ENCODE measurements around the gene SPSB4.

Gene SPSB4

GRCh38 chr3:141091426-141091825 is 40.3 kb downstream of the SPSB4 start:
- no peaks in the 10 kb centered on the region for H3K9me3 Mint-ChIP-seq
- no peak overlapping the region for H3K4me3 Mint-ChIP-seq
- H3K36me3 Mint-ChIP-seq (ENCODE audit: low read depth): no peaks in the 10 kb centered on the region
- no peak for DNase-seq
- H3K4me1 Mint-ChIP-seq (ENCODE audit: low read depth): no peaks in the 10 kb centered on the region
- no peaks in the 10 kb centered on the region for H3K27me3 Mint-ChIP-seq
- H3K27ac Mint-ChIP-seq: no peak overlapping the region

DNA sequence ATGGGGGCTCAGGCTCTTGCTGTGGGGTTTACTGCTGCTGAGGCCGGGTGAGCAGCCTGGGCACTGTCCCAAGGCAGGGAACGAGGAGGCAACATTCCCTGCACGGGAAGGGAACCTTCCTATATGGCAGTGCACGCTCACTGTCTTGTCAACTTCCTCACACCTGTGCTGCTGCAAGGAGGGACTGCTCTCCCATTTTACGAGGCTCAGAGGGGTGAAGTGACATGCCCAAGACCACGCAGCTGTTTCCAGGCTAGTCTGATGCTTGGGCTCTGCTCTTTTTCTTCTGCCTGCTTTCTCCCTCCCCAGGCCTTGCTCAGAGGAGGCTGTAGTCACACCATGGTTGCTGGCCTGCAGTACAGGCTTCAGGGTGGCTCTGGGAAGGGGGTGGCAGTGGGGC is 41.5 kb downstream of the SPSB4 start:
- H3K4me1 Mint-ChIP-seq (ENCODE audit: low read depth): no peaks in the 10 kb centered on the region
- H3K36me3 Mint-ChIP-seq (ENCODE audit: low read depth): no peaks in the 10 kb centered on the region
- no peaks in the 10 kb centered on the region for H3K27me3 Mint-ChIP-seq
- H3K27ac Mint-ChIP-seq: no peak overlapping the region
- no peak overlapping the region for H3K4me3 Mint-ChIP-seq
- no peaks in the 10 kb centered on the region for H3K9me3 Mint-ChIP-seq
- no peak for DNase-seq

GRCh38 chr3:141093397-141093796 is 42.2 kb downstream of the SPSB4 start:
- Mint-ChIP-seq H3K4me1 (ENCODE audit: low read depth) (no peaks in the 10 kb centered on the region), H3K27ac (no peak overlapping the region), H3K4me3 (no peak overlapping the region), H3K9me3 (no peaks in the 10 kb centered on the region), H3K36me3 (ENCODE audit: low read depth) (no peaks in the 10 kb centered on the region), H3K27me3 (no peaks in the 10 kb centered on the region)
- DNase-seq: no peak

DNA sequence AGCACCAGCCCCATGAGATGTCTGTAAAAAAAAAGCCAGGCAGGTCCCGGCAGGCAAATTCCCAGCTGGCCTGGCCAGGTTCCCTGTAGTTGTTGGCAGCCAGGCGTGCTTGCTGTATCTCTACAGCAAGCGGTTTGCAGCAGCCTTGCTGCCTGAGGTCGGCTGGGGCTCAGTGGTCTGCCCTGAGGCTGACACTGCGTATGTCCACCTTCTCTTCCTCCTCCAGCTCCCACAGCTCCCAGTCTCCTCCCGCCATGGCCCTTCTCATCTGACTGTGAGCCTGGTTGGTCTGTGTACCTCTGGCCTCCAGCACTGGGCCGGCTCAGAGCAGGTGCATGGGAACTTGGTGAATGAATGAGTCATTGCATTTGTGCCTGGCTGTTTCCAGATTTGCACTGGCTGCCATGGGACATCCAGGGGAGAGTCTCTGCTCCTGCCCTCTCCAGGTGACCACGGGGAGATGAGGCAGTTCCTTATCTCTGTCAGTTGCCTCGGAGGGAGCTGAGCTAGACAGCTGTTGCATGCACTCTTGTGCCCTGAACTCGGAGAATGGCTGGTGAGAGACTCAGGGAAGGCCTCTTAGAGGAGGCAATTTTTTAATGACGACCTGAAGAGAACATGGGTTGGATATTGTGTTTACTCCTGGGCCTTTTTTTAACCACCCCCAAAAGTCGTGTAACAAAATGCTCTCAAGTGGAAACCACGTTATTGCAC is 43.0 kb downstream of the SPSB4 start:
- Mint-ChIP-seq H3K4me1 (ENCODE audit: low read depth) (no peaks in the 10 kb centered on the region), H3K36me3 (ENCODE audit: low read depth) (no peaks in the 10 kb centered on the region), H3K9me3 (no peaks in the 10 kb centered on the region), H3K27ac (no peak overlapping the region), H3K4me3 (no peak overlapping the region), H3K27me3 (no peaks in the 10 kb centered on the region)
- DNase-seq: no peak

GRCh38 chr3:141094790-141095545 is 43.8 kb downstream of the SPSB4 start:
- H3K9me3 Mint-ChIP-seq: no peaks in the 10 kb centered on the region
- no peaks in the 10 kb centered on the region for H3K36me3 Mint-ChIP-seq (ENCODE audit: low read depth)
- DNase-seq: no peak
- no peak overlapping the region for H3K27ac Mint-ChIP-seq
- no peaks in the 10 kb centered on the region for H3K4me1 Mint-ChIP-seq (ENCODE audit: low read depth)
- no peak overlapping the region for H3K4me3 Mint-ChIP-seq
- H3K27me3 Mint-ChIP-seq: no peaks in the 10 kb centered on the region

- Mint-ChIP-seq H3K27me3 (no peaks in the 10 kb centered on the region), H3K9me3 (no peaks in the 10 kb centered on the region), H3K4me3 (no peak overlapping the region), H3K27ac (no peak overlapping the region), H3K36me3 (ENCODE audit: low read depth) (no peaks in the 10 kb centered on the region), H3K4me1 (ENCODE audit: low read depth) (no peaks in the 10 kb centered on the region)
- DNase-seq: no peak
Measured at GRCh38 chr3:141095546-141095937, 44.4 kb downstream of the SPSB4 start.

DNA sequence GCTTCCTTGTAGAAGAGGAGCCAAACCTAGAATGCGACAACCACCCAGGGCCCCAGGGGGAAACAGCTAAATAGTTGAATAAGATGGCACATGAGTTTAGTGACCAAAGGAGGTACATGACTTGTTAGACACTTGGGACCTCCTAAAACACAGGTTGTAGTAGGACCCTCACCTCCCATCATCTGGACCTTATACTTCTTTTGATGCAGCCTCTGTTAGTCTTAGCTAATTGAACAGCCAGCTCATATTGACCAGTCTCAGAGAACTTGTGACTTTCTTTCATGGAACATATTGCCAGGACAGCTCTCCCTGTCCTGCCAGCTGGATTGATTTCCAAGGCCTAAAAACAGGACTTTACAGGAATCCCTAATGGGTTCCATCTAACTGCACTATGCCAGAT is 45.0 kb downstream of the SPSB4 start:
- Mint-ChIP-seq H3K4me3 (no peak overlapping the region), H3K27ac (no peak overlapping the region), H3K9me3 (no peaks in the 10 kb centered on the region), H3K4me1 (ENCODE audit: low read depth) (no peaks in the 10 kb centered on the region), H3K27me3 (no peaks in the 10 kb centered on the region), H3K36me3 (ENCODE audit: low read depth) (no peaks in the 10 kb centered on the region)
- DNase-seq: no peak

GRCh38 chr3:141096981-141097380 is 45.8 kb downstream of the SPSB4 start:
- H3K4me3 Mint-ChIP-seq: no peak overlapping the region
- no peaks in the 10 kb centered on the region for H3K27me3 Mint-ChIP-seq
- no peak for DNase-seq
- H3K9me3 Mint-ChIP-seq: no peaks in the 10 kb centered on the region
- no peaks in the 10 kb centered on the region for H3K36me3 Mint-ChIP-seq (ENCODE audit: low read depth)
- H3K27ac Mint-ChIP-seq: no peak overlapping the region
- no peaks in the 10 kb centered on the region for H3K4me1 Mint-ChIP-seq (ENCODE audit: low read depth)

GRCh38 chr3:141100112-141100511 is 49.0 kb downstream of the SPSB4 start:
- Mint-ChIP-seq H3K36me3 (ENCODE audit: low read depth) (no peaks in the 10 kb centered on the region), H3K27me3 (no peaks in the 10 kb centered on the region), H3K9me3 (no peaks in the 10 kb centered on the region), H3K4me3 (no peak overlapping the region), H3K27ac (no peak overlapping the region), H3K4me1 (ENCODE audit: low read depth) (no peaks in the 10 kb centered on the region)
- no peak for DNase-seq

DNA sequence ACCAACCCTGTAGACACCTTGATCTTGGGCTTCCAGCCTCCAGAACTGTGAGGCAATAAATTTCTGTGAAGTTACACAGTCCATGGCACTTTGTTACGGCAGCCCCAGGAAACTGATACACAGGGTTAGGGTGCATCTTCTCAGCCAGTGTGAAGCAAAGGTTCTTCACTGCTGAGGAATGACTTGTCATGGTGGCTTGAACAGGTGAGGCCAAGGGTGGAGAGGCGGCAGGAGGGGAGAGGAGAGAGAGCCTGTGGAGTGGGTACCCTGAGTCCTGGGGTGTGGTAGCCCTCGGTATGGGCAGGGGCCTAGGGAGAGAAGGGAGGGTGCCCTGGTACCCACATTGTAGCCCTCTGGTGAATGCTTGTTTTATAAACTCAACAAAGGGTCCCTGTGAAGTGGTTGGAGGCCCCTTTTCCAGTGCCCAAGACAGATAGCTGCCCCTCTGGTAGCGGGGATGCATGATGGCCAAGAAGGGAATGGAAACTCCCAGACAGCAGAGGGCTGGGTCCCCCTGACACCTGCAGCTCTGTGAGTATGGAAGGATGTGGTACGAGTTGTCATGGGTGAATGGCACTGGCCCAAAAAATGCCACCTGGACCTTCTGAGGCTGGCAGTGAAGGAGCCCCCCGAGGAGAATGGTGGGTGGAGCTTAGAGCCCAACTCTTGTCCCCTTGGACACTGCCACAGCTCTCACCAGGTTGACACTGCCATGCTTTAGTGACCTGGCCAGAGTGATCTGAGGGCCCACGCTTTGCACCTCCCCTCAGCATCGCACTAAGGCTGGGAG is 49.6 kb downstream of the SPSB4 start:
- Mint-ChIP-seq H3K27ac (no peak overlapping the region), H3K27me3 (no peaks in the 10 kb centered on the region), H3K4me3 (no peak overlapping the region)

DNA sequence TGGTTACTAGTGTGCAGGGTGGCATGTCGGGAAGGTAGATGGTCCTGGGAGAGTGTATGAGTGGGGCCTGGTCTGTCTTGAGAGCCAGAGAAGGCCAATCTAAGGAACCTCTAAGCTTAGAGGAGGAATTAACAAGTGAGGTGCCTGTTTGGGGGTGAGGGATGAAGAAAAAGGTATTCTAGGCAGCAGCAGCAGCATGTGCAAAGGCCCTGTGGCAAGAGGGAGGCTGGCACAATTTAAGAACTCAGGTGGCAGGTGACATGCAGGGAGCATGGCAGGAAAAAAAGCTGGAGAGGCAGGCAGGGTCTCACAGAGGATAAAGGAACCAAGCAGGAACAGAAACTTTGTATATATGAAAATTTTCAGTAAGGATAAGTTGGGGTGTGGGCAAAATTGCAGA is 51.2 kb downstream of the SPSB4 start:
- Mint-ChIP-seq H3K27ac (no peak overlapping the region), H3K27me3 (no peaks in the 10 kb centered on the region), H3K36me3 (ENCODE audit: low read depth) (no peaks in the 10 kb centered on the region), H3K4me3 (no peak overlapping the region), H3K9me3 (no peaks in the 10 kb centered on the region), H3K4me1 (ENCODE audit: low read depth) (no peaks in the 10 kb centered on the region)
- DNase-seq: no peak

More for the DNA sequence above, 49.6 kb downstream of the SPSB4 start:
- Mint-ChIP-seq H3K4me1 (ENCODE audit: low read depth) (no peaks in the 10 kb centered on the region), H3K36me3 (ENCODE audit: low read depth) (no peaks in the 10 kb centered on the region), H3K9me3 (no peaks in the 10 kb centered on the region)
- no peak for DNase-seq

GRCh38 chr3:141103067-141103466 is 51.9 kb downstream of the SPSB4 start:
- no peaks in the 10 kb centered on the region for H3K27me3 Mint-ChIP-seq
- no peaks in the 10 kb centered on the region for H3K4me1 Mint-ChIP-seq (ENCODE audit: low read depth)
- H3K9me3 Mint-ChIP-seq: no peaks in the 10 kb centered on the region
- no peaks in the 10 kb centered on the region for H3K36me3 Mint-ChIP-seq (ENCODE audit: low read depth)
- no peak for DNase-seq
- no peak overlapping the region for H3K27ac Mint-ChIP-seq
- H3K4me3 Mint-ChIP-seq: no peak overlapping the region

GRCh38 chr3:141103503-141103902 is 52.4 kb downstream of the SPSB4 start:
- no peaks in the 10 kb centered on the region for H3K36me3 Mint-ChIP-seq (ENCODE audit: low read depth)

DNA sequence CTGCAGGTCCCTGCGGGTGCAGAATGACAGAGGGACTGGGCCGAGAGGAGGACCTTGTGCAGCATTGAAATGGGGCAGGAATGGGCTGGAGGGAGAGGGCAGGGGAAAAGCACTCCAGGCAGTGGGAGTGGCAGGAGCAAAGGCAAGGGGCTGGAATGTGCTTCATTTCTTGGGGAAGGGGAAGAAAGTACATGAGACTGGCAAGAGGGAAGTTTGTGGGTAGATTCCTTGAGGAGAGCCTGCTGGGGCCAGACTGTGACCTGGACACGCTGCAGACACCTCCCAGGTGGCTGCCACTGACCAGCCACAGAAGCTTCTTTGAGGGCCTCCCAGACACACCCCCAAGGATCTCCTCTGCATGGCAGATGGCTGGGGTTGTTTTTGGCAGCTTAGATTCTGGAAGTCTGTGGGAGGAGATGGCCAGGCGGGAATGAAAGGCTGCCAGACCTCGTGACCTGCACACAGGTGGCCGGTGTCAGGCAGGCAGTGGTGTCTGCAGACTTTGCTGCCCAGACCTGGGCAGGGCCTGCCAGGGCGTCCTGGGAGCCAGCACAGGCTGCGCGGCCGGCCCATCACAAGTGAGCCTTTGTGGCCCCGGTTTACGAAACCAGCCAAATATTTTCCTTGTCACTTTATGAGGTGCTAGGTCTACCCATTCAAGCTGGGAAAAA is 53.1 kb downstream of the SPSB4 start:
- Mint-ChIP-seq H3K4me1 (ENCODE audit: low read depth) (no peaks in the 10 kb centered on the region), H3K4me3 (no peak overlapping the region), H3K9me3 (no peaks in the 10 kb centered on the region), H3K36me3 (ENCODE audit: low read depth) (no peaks in the 10 kb centered on the region), H3K27me3 (no peaks in the 10 kb centered on the region), H3K27ac (no peak overlapping the region)
- no peak for DNase-seq

More at GRCh38 chr3:141103503-141103902, 52.4 kb downstream of the SPSB4 start:
- Mint-ChIP-seq H3K27me3 (no peaks in the 10 kb centered on the region), H3K9me3 (no peaks in the 10 kb centered on the region), H3K4me1 (ENCODE audit: low read depth) (no peaks in the 10 kb centered on the region), H3K27ac (no peak overlapping the region), H3K4me3 (no peak overlapping the region)
- no peak for DNase-seq
